WTC11 (cell line): Measurements from ENCODE around the gene TPM2.

Experiments
- ATF2 ChIP-seq: sonication (generic); formaldehyde crosslinking; IDR thresholded peaks from 2 replicates; pipeline ENCODE4 v1.8.1; 2022; ENCODE audit warnings: low read depth, missing genetic modification reagents, borderline replicate concordance
- ATF3 ChIP-seq: sonication (generic); formaldehyde crosslinking; conservative IDR thresholded peaks from 2 replicates; pipeline ENCODE4 v1.8.1; 2022; ENCODE audit warnings: mild to moderate bottlenecking, missing genetic modification reagents
- CTCF ChIP-seq: fragments of 200-600 bp; IDR thresholded peaks from 2 replicates; pipeline ENCODE4 v1.8.0; 2022; ENCODE audit warnings: antibody characterized with exemption
- NFE2L1 ChIP-seq: sonication (generic); formaldehyde crosslinking; IDR thresholded peaks from 2 replicates; pipeline ENCODE4 v1.8.1; 2023; ENCODE audit warnings: missing genetic modification reagents

- TF ChIP-seq NFE2L1 (CRISPR knock-in tag) (no peak), ATF3 (CRISPR knock-in tag) (no peak), CTCF (no peak), ATF2 (CRISPR knock-in tag) (no peak)
Measured at GRCh38 chr9:35723426-35723825, 33.7 kb upstream of the TPM2 start.
